GM03348 (cell line): ENCODE results near the gene LCLAT1.

ENCODE experiments used
- DNase-seq: peaks from one replicate; pipeline ENCODE4 v3.0.0; 2012; ENCODE audit warnings: low spot score

The LCLAT1 gene

DNA sequence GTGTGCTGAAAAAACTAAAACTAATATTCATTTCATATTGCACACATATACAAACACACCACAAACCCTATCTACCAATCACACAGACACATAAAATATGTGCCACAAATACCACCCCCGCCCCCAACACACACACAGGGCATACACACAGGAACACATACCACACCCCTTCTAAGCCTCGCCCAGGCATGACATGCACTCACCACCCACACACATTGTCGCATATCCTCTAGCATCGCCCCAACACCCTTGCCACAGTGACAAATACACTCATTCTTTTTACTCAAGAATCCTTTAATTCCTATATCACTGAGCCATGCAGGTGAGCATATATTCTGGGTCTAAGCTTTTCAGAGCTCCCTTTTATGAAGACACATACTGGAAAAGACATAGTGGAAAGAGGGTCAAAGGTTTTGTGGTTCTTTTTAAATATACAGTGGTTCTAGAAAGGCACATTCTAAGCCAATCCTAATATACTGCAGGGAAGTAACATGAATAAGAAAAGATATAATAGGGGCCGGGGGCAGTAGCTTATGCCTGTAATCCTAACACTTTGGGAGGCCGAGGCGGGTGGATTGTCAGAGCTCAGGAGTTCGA is 24.5 kb upstream of the LCLAT1 start:
- DNase-seq, result peak; percentile 67

DNA sequence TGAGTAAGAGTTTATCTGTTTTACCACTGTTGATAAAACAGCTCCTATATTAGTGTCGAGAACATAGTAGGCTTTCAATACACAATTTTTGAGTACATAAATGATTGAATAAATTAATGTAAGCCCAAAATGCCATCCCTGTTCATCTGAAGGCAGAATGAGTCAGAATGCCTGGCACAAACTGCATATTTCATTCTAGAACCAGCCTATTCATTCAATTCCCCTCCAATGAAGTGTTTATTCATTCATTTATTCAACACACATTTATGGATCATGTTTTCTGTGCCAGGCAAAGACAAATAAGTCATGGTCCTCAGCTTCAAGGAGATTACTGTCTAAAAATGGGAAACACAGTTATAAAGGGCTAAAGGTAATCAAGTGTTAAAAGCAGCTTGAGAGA is 22.8 kb upstream of the LCLAT1 start:
- no peak for DNase-seq

DNA sequence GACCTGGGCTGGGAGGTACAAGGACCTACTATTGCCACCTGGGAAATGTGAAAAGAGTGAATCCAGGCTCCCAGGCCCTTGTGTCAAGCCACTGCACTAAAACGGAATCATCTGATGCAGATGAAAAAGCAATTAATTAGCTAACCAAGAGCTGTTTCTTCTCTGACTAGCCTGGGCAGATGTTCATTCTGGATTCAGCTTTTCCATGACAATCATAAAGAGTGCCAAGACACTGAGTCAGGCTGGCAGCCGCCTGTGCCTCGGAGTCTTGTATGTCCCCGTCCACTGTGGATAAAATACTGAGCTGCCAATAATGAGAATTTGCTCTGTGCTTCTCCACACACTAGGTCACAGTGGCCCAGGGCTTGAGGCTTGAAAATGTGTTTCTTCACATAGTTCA is 21.7 kb upstream of the LCLAT1 start:
- DNase-seq, result peak; percentile 78

DNA sequence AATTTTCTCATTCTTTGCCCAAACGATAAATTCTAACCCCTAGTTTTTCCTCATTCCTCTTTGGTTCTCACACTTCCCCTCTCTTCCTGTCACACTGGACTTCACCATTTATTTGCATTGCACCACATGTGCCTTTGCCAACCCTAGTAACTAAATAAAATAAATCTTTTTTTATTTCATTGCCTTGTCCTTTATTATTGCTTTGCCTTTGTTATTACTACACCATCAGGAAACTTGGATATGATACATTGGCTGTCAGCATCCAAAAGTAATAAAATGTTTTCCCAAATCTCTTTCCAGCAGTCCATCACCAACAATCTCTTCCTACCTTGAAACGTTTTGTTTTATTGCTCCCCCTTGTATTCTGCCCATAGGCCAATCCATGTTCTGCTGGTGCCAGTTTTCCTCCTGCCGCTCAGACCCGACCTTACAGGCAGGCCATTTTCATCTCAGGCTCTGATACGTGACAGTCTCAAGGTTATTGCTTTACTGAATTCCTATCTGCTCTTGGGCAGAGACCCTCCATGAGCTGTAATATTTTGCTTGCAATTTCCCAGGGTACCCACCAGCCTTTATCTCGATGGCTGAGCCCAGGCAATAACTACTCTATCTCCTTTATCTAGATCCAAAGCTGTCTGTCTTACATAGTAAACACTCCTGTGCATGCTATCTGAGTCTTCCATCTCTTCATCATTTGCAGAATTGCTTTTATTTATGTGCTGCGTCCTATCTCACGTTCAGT is 19.3 kb upstream of the LCLAT1 start:
- no peak for DNase-seq

DNA sequence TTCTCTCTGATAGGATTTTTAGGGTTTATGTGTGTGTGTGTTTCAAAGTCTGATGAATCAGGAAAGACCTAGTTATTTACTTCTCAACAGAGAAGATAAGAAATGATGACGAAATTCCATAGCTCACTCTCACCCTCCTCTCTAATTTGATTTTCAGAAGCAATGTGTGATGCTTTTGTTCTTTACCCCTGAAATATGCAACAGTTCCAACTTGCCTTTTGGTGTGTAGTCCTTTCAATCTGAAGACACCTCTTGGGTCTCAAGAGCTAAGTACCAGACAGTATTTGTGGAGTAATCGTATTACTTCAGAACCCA is 18.7 kb upstream of the LCLAT1 start:
- no peak for DNase-seq

DNA sequence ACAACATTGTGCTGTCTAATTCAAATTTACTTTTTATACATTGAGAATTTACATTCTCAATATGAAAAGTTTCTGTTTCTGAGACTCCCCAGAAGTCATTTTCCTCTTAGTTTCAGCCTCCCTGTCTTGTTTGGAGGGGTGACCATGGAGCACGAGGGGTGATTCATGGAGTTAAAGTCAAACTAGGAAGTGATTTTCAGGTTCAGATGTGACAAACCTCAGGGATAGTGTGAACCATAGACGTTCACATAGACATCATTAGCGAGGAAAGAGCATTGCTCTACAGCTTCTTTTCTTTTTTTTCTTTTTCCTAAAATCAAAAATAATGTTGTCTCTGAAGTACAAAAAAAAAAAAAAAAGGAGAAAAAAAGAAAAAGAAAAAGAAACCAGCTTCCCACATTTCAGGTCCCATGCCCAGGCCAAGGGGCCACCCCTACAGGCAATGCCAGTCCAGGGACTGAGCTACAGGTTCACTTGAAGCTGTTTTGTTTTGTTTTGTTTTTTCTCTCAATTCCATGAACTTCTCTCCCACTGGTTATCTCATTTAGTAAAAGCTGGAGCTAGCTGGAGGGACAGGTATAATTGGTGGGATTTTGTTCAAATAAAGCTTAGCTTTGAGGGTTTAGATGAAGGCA is 18.1 kb upstream of the LCLAT1 start:
- DNase-seq, result no peak

DNA sequence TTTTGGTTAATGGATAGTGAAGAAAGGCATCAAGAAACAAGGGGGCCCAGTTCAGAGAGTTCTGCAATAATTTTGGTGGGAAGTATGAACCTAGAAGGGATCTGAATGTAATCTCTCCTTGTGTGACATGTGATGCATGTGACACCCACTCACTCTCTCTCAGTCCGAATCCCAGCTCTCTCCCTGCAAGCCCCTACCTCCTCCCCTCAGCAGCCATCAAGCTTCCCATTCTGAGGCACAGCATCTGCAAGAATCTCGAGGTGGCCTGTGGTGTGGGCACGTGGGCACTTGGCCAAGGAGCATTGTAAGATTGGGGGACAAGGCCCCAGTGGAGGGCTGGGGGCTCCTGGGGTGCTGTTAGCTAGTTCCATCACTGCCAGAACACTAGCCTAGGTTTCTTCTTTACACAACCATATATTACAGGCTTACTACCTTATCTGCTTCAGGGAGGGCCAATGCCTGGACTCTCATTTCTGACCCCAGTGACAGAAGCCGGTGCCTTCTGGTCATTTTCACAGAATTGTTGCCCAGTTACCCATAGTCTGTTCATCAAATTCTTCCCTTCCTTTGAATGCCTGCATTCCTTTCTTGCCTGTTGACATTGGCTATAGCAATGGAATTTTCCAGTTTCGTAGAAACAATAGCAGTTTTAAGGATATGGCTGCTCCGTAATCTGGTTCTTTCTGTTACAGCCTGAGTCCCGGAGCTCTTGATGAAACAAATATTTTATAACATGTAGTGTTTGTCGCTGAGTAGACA is 13.3 kb upstream of the LCLAT1 start:
- DNase-seq, result no peak

DNA sequence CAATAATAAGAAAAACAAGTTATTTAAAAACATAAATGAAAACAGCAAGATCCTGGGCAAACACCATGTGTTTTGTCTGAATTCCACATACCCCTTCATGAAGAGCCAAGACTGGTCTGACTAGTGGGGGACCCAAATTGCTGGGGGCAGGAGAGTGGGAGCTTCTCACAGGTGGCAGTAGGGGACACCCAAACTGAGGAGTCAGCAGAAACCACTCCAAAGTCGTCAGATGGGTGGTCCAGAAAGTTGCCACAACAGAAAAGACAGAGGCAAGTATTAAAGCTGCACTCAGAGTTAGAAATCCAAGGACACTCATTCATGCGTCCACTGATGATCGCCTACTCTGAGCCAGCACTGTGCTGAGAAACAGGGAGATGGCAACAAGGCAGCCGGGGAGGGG is 12.3 kb upstream of the LCLAT1 start:
- DNase-seq, result no peak

DNA sequence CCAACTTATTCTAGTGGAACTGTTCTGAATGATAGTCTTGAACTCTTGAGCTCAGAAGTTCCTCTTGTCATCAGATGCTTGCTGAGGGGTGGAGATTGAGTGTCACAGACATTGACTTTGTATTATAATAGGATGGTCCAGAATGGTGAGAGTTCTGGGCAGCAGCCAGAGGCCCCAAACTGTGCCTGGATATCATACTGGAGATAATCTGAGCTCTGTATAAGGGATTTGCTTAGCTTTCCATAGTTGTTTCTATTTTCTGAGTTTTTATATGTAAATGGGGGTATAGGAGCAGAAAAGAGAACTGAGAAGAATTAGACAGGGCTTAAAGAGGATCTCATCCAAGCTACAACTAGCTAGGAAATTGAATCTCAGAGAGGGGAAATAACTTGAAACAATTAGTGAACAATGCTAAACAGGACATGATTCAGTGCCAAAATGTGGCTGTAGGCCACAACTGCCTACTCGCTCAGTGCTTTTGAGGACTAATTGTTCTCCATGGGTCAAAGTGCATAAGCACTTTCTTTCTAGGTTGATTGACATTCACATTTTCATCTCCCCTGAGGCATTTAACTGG is 10.1 kb upstream of the LCLAT1 start:
- no peak for DNase-seq

DNA sequence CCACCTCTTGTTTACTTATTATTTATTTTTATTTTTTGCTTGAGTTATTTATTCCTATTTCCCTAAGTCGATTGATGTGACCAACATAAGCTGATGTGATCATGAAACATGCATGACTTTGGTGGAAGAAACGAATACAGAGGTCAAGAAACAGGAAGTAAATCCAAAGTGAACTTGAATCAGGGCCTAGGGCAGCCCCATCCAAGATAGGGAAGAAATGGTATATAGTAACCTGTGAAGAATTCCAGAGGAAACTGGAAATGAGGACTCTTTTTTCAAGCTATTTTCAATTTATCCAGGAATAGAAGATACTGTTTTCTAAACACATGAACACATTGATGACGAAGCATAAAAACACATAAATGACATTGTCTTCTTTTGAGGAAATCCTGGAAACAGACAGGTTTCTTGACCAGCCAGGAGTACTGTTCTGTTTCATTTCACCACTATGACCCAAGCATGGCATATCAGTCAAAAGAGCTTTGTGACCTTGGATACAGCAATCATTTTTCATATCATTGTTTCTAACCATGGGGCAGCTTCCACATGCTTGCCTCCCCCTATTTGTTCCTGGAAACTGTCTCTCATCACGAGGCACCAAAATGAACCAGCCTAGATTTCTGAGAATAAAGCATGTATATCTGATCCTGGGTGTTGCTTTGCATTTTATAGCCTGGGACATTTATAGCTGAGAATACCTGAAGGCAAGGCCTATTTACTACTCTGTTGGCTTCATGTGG is 9.1 kb upstream of the LCLAT1 start:
- DNase-seq, result no peak

DNA sequence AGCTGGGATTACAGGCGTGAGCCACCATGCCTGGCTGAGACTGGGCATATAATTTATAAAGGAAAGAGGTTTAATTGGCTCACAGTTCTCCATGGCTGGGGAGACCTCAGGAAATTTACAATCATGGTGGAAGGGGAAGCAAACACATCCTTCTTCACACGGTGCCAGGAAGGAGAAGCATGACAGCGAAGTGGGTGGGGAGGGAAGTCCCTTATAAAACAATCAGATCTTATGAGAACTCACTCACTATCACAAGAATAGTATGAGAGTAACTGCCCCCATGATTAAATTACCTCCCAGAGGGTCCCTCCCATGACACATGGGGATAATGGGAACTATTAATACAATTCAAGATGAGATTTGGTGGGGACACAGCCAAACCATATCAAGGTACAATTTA is 7.8 kb upstream of the LCLAT1 start:
- no peak for DNase-seq

DNA sequence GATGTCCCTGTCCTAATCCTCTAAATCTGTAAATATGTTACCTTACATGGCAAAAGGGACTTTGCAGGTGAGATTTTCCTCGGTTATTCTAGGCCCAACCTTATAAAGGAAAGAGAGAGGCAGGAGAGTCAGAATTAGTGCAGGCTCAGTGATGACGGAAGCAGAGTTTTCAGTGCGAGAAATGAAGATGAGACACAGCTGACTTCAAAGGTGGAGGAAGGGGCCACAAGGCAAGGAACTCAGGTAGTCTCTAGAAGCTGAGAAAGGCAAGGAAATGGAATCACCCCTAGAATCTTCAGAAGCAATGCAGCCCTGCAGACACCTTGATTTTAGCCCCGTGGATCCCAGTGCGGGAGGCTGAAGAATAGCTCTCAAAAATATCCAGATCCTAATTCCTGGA is 7.2 kb upstream of the LCLAT1 start:
- DNase-seq, result no peak

DNA sequence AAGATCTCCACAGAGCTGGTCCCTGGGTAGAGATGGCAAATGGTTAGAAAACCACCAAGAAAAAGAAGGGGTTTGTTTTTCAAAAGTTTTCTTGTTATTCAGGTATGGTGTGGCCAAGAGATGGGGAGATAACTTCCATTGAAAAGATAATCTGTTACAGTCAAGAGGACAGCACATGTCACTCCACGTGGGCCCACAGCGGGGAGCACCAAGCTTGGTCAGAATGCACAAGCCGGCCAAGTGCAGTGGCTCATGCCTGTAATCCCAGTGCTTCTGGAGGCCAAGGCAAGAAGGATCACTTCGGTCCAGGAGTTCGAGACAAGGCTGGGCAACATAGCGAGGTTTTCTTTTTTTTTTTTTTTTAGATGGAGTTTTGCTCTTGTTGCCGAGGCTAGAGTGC is 6.0 kb upstream of the LCLAT1 start:
- no peak for DNase-seq

DNA sequence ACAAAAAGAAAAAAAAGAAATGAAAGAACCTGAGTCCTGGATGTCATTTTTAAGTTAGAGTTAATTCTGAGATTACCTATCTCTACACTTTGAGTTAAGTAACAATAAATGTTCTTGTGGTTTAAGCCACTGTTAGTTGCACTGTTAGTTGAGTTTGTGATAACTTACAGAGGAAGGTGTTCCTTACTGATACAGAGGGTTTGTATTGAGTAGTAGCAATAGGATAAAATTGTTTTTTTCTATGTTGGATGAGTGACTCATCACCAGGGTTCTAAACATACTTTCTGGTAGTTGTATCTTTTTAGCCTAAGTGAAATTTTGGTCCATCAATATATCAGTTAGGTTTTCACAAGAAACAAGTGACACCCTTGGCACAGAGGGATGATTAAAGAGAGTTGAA is 4.0 kb upstream of the LCLAT1 start:
- DNase-seq, result no peak

DNA sequence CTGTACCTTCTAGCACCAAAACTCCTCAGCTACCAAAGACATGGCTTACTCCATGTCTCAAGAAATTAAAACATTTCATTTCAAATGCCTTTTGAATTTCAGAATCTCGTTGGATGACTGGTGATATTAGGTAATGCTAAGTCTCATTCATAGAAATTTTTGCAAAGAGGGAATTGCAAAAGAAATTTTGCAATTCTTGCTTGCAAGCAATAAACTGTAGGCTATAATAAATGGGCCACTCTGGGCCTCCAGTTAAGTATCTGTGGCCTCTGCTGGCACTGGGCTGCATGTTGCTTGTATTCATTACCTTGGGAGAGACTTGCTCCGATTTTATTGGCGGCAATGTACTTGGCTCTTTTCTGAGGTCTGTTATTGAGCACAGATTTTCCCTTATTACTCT is 2.8 kb upstream of the LCLAT1 start:
- DNase-seq, result peak; percentile 47

DNA sequence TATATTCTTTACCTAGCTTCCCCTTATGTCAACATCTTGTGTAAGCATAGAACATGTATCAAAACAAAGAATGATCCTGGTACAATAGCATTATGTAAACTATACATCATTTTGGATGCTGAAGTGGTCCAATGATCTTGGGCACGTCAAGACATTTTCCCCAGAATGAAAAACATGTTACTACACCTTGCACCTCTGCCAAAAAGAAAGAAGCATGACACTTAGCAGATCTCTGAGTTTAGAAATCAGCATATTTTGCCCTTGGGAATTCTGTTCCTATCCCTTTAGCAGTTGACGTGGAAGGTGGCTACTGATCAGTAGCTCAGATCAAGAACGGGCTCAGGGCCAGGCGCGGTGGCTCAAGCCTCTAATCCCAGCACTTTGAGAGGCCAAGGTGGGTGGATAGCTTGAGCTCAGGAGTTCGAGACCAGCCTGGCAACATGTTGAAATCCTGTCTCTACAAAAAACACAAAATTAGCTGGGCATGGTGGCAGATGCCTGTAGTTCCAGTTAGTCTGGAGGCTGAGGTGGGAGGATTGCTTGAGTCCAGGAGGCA is 1.7 kb upstream of the LCLAT1 start:
- no peak for DNase-seq

DNA sequence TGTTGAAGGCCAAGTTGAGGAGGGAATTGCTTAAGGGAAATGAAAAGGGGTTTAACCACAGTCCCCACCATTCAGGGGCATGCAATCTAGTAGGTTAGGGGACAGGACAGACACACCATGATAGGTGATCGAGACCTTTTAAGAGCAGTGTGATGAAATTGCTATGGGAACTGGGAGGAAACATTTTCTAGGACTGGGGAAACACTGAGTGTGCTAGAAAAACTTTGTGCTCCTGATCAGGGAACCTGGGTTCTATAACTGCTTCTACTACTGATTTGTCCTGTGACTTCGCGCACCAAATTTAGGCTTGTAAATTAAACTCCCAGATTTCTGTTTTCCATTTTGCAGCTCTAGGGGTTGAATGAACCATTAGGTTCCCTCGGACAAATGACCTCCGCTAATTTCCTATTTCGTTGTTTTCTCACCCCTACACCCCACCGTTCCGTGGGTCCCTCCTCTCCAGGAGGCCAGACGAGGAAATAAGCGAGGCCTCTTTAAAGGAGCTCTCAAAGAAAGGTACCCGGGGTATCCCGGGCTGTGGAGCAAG is 371 bp upstream of the LCLAT1 start:
- DNase-seq, result no peak

DNA sequence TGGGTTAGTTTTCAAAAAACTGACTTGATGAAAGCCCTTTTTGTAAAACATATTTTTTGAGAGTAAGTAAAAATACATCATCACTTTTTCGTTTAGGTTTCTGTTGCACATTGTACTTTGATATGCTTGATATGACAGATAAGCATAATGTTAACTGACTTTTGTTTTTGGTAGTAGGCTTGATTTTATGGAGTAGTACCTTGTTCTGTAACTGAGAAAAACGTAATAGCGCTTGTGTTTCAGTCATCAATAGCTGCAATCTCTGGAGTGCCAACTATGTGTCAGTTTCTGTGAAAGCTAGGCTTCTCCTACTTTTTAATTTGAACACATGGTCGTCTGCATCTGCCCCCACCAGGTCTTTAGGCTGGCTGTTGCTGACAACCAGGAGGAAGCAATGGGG is 1.3 kb downstream of the LCLAT1 start:
- DNase-seq, result no peak

DNA sequence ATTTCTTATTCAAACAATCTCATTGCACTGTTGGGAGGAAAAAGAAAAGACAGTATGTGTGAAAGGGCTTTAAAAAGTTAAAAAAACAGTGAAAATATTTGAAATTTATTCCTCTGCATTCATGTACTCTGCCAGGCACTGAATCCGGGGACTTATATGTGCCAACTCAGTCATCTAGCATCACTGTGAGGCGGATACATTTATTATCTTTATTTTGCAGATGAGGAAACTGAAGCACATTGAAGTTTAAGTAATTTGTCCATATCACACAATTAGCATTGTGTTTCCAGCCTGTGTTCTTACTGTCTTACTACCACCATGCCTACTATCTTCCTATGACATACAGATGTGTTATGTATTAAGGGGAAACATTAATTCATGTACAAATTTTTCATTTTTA is 1.8 kb downstream of the LCLAT1 start:
- DNase-seq, result no peak

DNA sequence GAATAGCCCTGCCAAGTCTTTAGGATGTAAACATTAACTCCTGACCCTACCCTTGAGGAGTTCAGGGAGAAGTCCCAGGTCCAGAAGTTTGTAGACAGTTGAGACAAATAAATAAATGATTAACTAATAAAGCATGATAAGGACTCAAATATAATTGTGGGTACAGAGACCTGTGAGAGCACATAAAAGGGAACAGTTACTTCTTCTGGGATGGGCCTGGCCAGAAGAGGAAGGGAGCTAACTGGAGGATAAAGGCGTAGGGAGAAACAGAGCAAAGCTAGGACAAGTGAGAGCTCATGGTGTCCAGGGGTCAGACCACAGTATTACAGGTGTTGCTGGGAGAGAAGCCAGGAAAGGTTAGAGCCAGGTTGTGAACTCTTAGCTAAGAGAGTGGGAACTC is 3.0 kb downstream of the LCLAT1 start:
- DNase-seq, result no peak

DNA sequence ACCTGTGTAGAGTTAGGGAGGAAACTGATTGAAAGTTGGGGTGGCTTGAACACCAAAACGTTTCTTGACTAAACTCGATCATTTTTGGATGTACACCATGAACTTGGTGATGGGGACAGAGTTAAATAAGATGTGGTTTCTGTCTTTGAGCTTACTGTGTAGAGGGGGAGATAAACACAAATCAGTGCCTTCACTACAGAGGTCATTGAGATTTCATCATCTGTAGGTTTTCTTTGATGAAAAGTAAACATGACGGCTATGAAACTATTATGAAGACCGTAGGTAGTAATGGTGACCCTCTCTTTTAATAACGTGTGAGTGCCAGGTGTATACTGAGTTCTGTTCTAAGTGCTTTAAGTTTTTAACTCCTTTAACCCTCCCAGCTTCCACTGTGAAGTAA is 6.5 kb downstream of the LCLAT1 start:
- DNase-seq, result no peak

DNA sequence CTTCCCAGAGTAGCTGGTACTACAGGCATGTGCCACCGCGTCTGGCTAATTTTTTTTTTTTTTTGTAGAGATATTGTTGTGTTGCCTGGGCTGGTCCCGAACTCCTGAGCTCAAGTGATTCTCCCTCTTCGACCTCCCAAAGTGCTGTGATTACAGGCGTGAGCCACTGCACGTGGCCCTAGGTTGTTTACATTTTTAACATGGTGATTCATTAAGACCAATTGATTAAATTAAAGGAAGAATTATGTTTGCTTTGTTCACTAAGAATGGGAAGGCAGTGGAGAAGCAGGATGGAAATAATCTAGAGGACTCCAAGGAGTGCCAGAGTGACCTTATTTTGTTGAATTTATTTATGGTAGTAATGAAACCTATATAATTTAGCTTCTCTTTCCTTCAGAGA is 7.5 kb downstream of the LCLAT1 start:
- DNase-seq, result no peak
